Cerebellar nuclear complex (tissue), 1 donor: Measurements from ENCODE around the gene CNTROB.
"Not testable (repeated sequence)": the region's sequence is repeated elsewhere in the genome, so short reads cannot be mapped to it uniquely, and the experiment has no call there.

Source experiments
- DNase-seq, 2 experiments: peaks; one replicate each; lab custom pipeline; 2025; lab: John Stamatoyannopoulos, UW

Gene CNTROB

GRCh38 chr17:7946441-7946840 lies 14.4 kb downstream of the CNTROB start:
- no peak for DNase-seq

- no peak for DNase-seq
These were observed 15.6 kb downstream of the CNTROB start for GRCh38 chr17:7947651-7948050.

- DNase-seq = no peak
These were observed 18.6 kb downstream of the CNTROB start for GRCh38 chr17:7950578-7950977.

GRCh38 chr17:7951143-7951792 lies 19.3 kb downstream of the CNTROB start:
- no peak for DNase-seq

GRCh38 chr17:7953266-7953665 lies 21.3 kb downstream of the CNTROB start:
- DNase-seq = not testable (repeated sequence)

- no peak for DNase-seq
These were observed 23.6 kb downstream of the CNTROB start for GRCh38 chr17:7955414-7956227.

- DNase-seq = no peak
These were observed 24.4 kb downstream of the CNTROB start for GRCh38 chr17:7956228-7956965.

GRCh38 chr17:7959503-7960253 lies 27.7 kb downstream of the CNTROB start:
- DNase-seq = no peak

GRCh38 chr17:7961421-7961820 lies 29.4 kb downstream of the CNTROB start:
- DNase-seq = no peak

- DNase-seq = no peak
These were observed 35.7 kb downstream of the CNTROB start for GRCh38 chr17:7967751-7968150.

- DNase-seq = no peak
These were observed 37.4 kb downstream of the CNTROB start for GRCh38 chr17:7969433-7969832.

GRCh38 chr17:7971651-7972050 lies 39.6 kb downstream of the CNTROB start:
- no peak for DNase-seq

GRCh38 chr17:7972131-7972785 lies 40.3 kb downstream of the CNTROB start:
- DNase-seq = no peak

GRCh38 chr17:7974638-7975131 lies 42.7 kb downstream of the CNTROB start:
- DNase-seq = no peak

- DNase-seq = no peak
These were observed 45.0 kb downstream of the CNTROB start for GRCh38 chr17:7977039-7977438.

- DNase-seq = no peak
These were observed 45.8 kb downstream of the CNTROB start for GRCh38 chr17:7977805-7978204.

- DNase-seq = no peak
These were observed 50.2 kb downstream of the CNTROB start for GRCh38 chr17:7982173-7982572.

GRCh38 chr17:7982666-7983065 lies 50.7 kb downstream of the CNTROB start:
- DNase-seq = no peak

- DNase-seq = no peak
These were observed 52.9 kb downstream of the CNTROB start for GRCh38 chr17:7984904-7985303.

- DNase-seq = no peak
These were observed 55.3 kb downstream of the CNTROB start for GRCh38 chr17:7987112-7987893.
